Common myeloid progenitor, CD34-positive (primary cell): ENCODE data around the gene NOVA2.
A peak's percentile ranks its signal among the peaks of the same experiment; 100 is the strongest.

ENCODE experiments used
- CTCF ChIA-PET: fragments of 350-600 bp; sonication (Branson Sonifier 250); formaldehyde crosslinking; loops from one replicate; lab custom pipeline; 2021; ENCODE audit warnings: antibody characterized with exemption; lab: Charles Lee
- POLR2A ChIA-PET: fragments of 350-600 bp; sonication (Branson Sonifier 250); formaldehyde crosslinking; loops from one replicate; lab custom pipeline; 2021; ENCODE audit warnings: antibody characterized with exemption; lab: Charles Lee
- DNase-seq, 3 donors: peaks; one replicate each; pipeline versions ENCODE4 v3.0.0 to v3.0.0-alpha.2; 2013
- H3K27ac ChIP-seq, 2 experiments: 1 replicate in 1 of 2; 2 replicates in 1 of 2; pipeline ENCODE4 v1.7.0; 2013; ENCODE audit warnings: inconsistent platforms in 2 of 2, low read length in 2 of 2, mild to moderate bottlenecking in 2 of 2, low read depth in 1 of 2, moderate library complexity in 1 of 2; ENCODE audit not compliant: severe bottlenecking in 2 of 2, insufficient read depth in 1 of 2, poor library complexity in 1 of 2
- H3K27me3 ChIP-seq, 5 experiments: replicated peaks in 2 of 5; 1 replicate in 3 of 5; 2 replicates in 2 of 5; pipeline versions ENCODE4 v1.6.1 to v1.7.0; 2013; ENCODE audit warnings: low read length in 4 of 5, mild to moderate bottlenecking in 2 of 5, moderate library complexity in 2 of 5, inconsistent platforms in 1 of 5; ENCODE audit not compliant: insufficient read depth in 5 of 5, control insufficient read depth in 4 of 5
- H3K36me3 ChIP-seq, 4 experiments: 1 replicate in 2 of 4; 2 replicates in 2 of 4; pipeline versions ENCODE4 v1.6.1 to v1.7.0; 2013; ENCODE audit warnings: low read length in 3 of 4, control low read depth in 1 of 4, mild to moderate bottlenecking in 1 of 4; ENCODE audit not compliant: control insufficient read depth in 4 of 4, insufficient read depth in 4 of 4
- H3K4me1 ChIP-seq, 4 experiments: 1 replicate in 3 of 4; 2 replicates in 1 of 4; pipeline versions ENCODE4 v1.6.1 to v1.7.1; 2013; ENCODE audit warnings: low read length in 3 of 4, mild to moderate bottlenecking in 3 of 4, control low read depth in 1 of 4, inconsistent platforms in 1 of 4, moderate library complexity in 1 of 4; ENCODE audit not compliant: control insufficient read depth in 4 of 4, insufficient read depth in 4 of 4; ENCODE audit errors: control extremely low read depth in 1 of 4
- H3K4me3 ChIP-seq, 7 experiments: 1 replicate in 4 of 7; 2 replicates in 3 of 7; pipeline versions ENCODE4 v1.5.1 to v1.7.0; 2013; ENCODE audit warnings: mild to moderate bottlenecking in 7 of 7, low read length in 6 of 7, moderate library complexity in 6 of 7, inconsistent platforms in 2 of 7, low read depth in 2 of 7, control low read depth in 1 of 7; ENCODE audit not compliant: insufficient read depth in 4 of 7, control insufficient read depth in 1 of 7; ENCODE audit errors: extremely low read depth in 1 of 7
- H3K9me3 ChIP-seq, 5 experiments: 1 replicate in 4 of 5; 2 replicates in 1 of 5; pipeline versions ENCODE4 v1.6.1 to v1.7.1; 2013; ENCODE audit warnings: low read length in 4 of 5, mild to moderate bottlenecking in 2 of 5, inconsistent platforms in 1 of 5, low read depth in 1 of 5, moderate library complexity in 1 of 5; ENCODE audit not compliant: control insufficient read depth in 4 of 5, insufficient read depth in 2 of 5; ENCODE audit errors: control extremely low read depth in 1 of 5
- WGBS: methylation state at CpG from one replicate; pipeline ENCODE4 v1.1.5; 2013; ENCODE audit not compliant: insufficient coverage; 5-methylcytosine and 5-hydroxymethylcytosine counted together

The NOVA2 gene

DNA sequence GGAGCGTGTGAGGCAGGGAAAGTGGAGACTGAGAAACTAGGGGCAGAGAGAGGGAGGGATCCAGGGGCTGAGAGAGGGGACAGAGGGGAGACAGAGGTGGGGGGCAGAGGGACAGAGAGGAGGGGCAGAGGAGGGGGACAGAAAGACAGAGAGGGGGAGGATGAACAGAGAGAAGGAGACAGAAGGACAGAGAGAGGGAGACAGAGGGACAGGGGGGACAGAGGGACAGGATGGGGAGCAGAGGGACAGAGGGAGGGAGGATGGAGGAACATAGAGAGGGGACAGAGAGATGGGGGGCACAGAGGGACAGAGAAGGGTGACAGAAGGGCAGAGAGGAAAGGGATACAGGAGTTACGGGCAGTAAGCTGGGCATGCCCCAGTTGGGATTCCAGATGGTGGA lies 44.4 kb downstream of the NOVA2 start:
- ChIA-PET CTCF (interaction anchor here (1.1 kb wide), 1 partner anchor 24 kb away, joined by 4 read pairs; no protein-coding TSS in a partner anchor), POLR2A (no interaction called here)
- no peak overlapping the region for H3K27ac ChIP-seq
- peaks cover 0 to 33% (median 5%) of the 10 kb centered on the region in 5 experiments for H3K27me3 ChIP-seq
- H3K36me3 ChIP-seq, result no peaks in the 10 kb centered on the region
- H3K9me3 ChIP-seq, result no peaks in the 10 kb centered on the region
- WGBS, result 97% methylated on average over 2 of the region's 2 CpGs
- no peak overlapping the region for H3K4me3 ChIP-seq
- no peak for DNase-seq
- peaks cover 0 to 7% (median 6%) of the 10 kb centered on the region in 4 experiments for H3K4me1 ChIP-seq

DNA sequence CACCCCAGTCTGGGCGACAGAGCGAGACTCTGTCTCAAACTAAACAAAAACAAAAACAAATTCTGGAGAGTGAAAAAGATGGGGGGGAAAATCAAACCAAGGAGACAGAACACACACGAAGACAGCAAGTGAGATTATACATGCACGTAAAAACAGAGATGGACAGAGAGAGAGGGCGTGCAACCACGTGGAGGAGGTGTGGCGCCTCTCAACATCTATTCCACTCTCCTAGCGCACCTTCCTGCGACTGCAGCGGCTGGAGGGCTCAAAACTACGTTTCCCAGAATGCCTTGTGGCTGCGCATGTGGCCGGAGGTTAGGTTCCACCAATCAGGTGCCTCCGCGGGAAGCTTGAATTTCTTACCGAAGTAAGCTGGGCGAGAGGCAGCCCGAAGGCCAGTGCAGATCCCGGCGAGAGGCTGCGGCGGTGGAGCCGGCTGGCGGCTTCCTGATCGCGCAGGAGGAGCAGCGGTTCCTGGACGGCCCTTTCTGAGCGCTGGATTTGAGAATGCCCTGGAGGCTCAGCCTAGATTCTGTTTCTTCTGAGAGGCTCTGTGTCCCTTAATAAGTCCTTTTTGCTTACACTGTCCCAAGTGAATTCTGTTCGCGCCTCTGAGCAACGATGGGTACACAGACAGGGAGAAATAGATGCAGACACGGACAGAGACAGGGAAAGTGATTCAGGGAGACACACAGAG lies 46.0 kb downstream of the NOVA2 start:
- POLR2A ChIA-PET, result no interaction called here
- Histone ChIP-seq H3K9me3 (no peaks in the 10 kb centered on the region), H3K4me3 (peak overlapping the region in 5 of 7 experiments; percentile 15 to 59 (median 40)), H3K4me1 (peaks cover 0 to 7% (median 6%) of the 10 kb centered on the region in 4 experiments), H3K27me3 (peaks cover 0 to 22% (median 5%) of the 10 kb centered on the region in 5 experiments), H3K27ac (no peak overlapping the region), H3K36me3 (no peaks in the 10 kb centered on the region)
- WGBS, result 8% methylated on average over 21 of the region's 33 CpGs
- CTCF ChIA-PET, result no interaction called here
- peak; percentile 87 to 95 (median 91) for DNase-seq

GRCh38 chr19:45924891-45925447 lies 48.7 kb downstream of the NOVA2 start:
- POLR2A ChIA-PET, result no interaction called here
- 89% methylated on average over 5 of the region's 6 CpGs for WGBS
- Histone ChIP-seq H3K27ac (no peak overlapping the region), H3K27me3 (peaks cover 0 to 16% (median 8%) of the 10 kb centered on the region in 5 experiments), H3K9me3 (no peaks in the 10 kb centered on the region), H3K4me1 (peaks cover 0 to 9% (median 6%) of the 10 kb centered on the region in 4 experiments), H3K4me3 (no peak overlapping the region), H3K36me3 (no peaks in the 10 kb centered on the region)
- DNase-seq, result no peak
- CTCF ChIA-PET, result interaction anchor here (0.7 kb wide), 1 partner anchor 337 kb away, joined by 3 read pairs; no protein-coding TSS in a partner anchor

DNA sequence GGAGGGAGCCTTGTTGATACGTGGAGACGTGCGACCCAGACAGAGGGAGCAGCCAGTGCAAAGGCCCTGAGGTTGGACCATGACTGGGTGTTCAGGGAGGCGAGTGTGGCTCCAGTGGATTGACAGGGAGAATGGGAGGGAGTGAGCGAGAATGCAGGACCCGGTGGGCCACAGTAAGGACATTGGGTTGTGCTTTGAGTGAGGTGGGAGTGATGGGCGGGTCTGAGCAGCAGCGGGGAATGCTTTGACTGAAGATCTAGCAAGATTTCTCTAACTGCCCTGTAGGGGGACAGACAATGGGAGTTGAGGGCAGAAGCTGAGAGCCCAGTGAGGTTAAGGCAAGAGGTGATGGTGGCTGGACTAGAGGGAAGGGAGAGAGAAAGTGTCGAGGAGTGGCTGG lies 51.4 kb downstream of the NOVA2 start:
- CTCF ChIA-PET, result no interaction called here
- WGBS, result 81% methylated on average over 8 of the region's 9 CpGs
- Histone ChIP-seq H3K27ac (no peak overlapping the region), H3K4me3 (no peak overlapping the region), H3K4me1 (peaks cover 0 to 3% (median 0%) of the 10 kb centered on the region in 4 experiments), H3K36me3 (no peaks in the 10 kb centered on the region), H3K9me3 (no peaks in the 10 kb centered on the region), H3K27me3 (peaks cover 0 to 25% (median 13%) of the 10 kb centered on the region in 5 experiments)
- POLR2A ChIA-PET, result no interaction called here
- peak; percentile 11 to 31 (median 27) for DNase-seq

DNA sequence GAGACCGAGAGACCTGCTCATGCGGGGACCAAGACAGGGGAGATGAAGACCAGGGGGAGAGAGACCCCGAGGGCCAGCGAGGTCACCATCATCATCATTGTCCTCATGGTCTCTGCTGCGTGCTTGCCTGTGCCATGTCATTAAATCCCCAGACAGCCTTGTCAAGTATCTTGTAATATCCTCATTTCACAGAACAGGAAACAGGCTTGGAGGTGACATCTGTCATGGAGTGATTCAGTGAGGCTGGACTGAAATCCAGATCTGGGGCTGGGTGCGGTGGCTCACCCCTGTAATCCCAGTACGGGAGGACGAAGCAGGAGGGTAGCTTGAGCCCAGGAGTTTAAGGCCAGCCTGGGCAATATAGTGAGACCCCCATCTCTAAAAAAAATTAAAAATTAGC lies 53.2 kb downstream of the NOVA2 start:
- ChIA-PET POLR2A (no interaction called here), CTCF (interaction anchor here (1.9 kb wide), 1 partner anchor 12 kb away, joined by 7 read pairs; no protein-coding TSS in a partner anchor)
- 78% methylated on average over 3 of the region's 8 CpGs for WGBS
- peak in 2 of 3 donors; percentile 53 to 65 for DNase-seq
- Histone ChIP-seq H3K27me3 (peaks cover 0 to 36% (median 11%) of the 10 kb centered on the region in 5 experiments), H3K27ac (no peak overlapping the region), H3K9me3 (no peaks in the 10 kb centered on the region), H3K4me1 (peaks cover 0 to 3% (median 0%) of the 10 kb centered on the region in 4 experiments), H3K4me3 (no peak overlapping the region), H3K36me3 (no peaks in the 10 kb centered on the region)

- no peak overlapping the region for H3K27ac ChIP-seq
- 49% methylated on average over 6 of the region's 7 CpGs for WGBS
- H3K9me3 ChIP-seq, result no peaks in the 10 kb centered on the region
- ChIA-PET CTCF (interaction anchor here (1.9 kb wide), 1 partner anchor 11 kb away, joined by 7 read pairs; no protein-coding TSS in a partner anchor), POLR2A (no interaction called here)
- no peak overlapping the region for H3K4me3 ChIP-seq
- DNase-seq, result peak in 1 of 3 donors; percentile 4
- H3K27me3 ChIP-seq, result peaks cover 0 to 40% (median 11%) of the 10 kb centered on the region in 5 experiments
- H3K4me1 ChIP-seq, result peaks cover 0 to 3% (median 0%) of the 10 kb centered on the region in 4 experiments
- H3K36me3 ChIP-seq, result no peaks in the 10 kb centered on the region
These were observed 54.0 kb downstream of the NOVA2 start for GRCh38 chr19:45919678-45920077.

- ChIA-PET CTCF (interaction anchor here (1.9 kb wide), 1 partner anchor 11 kb away, joined by 7 read pairs; no protein-coding TSS in a partner anchor), POLR2A (no interaction called here)
- H3K4me1 ChIP-seq, result peaks cover 0 to 3% (median 0%) of the 10 kb centered on the region in 4 experiments
- H3K27me3 ChIP-seq, result peaks cover 0 to 47% (median 11%) of the 10 kb centered on the region in 5 experiments
- H3K4me3 ChIP-seq, result no peak overlapping the region
- no peaks in the 10 kb centered on the region for H3K36me3 ChIP-seq
- DNase-seq, result no peak
- WGBS, result 95% methylated on average over 2 of the region's 4 CpGs
- H3K9me3 ChIP-seq, result no peaks in the 10 kb centered on the region
- H3K27ac ChIP-seq, result no peak overlapping the region
These were observed 54.9 kb downstream of the NOVA2 start for GRCh38 chr19:45918721-45919120.
